Immature natural killer cell (primary cell): Measurements from ENCODE around the gene BID. TPM values are rescaled to one million over a fixed set of nuclear protein-coding genes. Genes with fewer than 3 reads are reported as not detected.
A peak's percentile ranks its signal among the peaks of the same experiment; 100 is the strongest.

Experiments used
- DNase-seq, 3 donors: peaks; one replicate each; pipeline ENCODE4 v3.0.0; 2022; ENCODE audit warnings: mixed read lengths in 1 of 3
- H3K27ac Mint-ChIP-seq, 6 donors: one replicate each; pipeline ENCODE4 v1.8.0; 2020; ENCODE audit warnings: mixed read lengths in 6 of 6, mild to moderate bottlenecking in 5 of 6, inconsistent platforms in 4 of 6, moderate library complexity in 3 of 6
- H3K27me3 Mint-ChIP-seq, 3 donors: one replicate each; pipeline ENCODE4 v1.8.0; 2020 to 2021; ENCODE audit warnings: low read depth in 3 of 3, mild to moderate bottlenecking in 3 of 3, mixed read lengths in 3 of 3, moderate library complexity in 3 of 3, inconsistent platforms in 1 of 3
- H3K36me3 Mint-ChIP-seq, 3 donors: one replicate each; pipeline ENCODE4 v1.8.0; 2020; ENCODE audit warnings: mixed read lengths in 3 of 3, inconsistent platforms in 2 of 3, mild to moderate bottlenecking in 2 of 3
- H3K4me1 Mint-ChIP-seq, 2 donors: one replicate each; pipeline ENCODE4 v1.8.0; 2020; ENCODE audit warnings: inconsistent platforms in 2 of 2, mild to moderate bottlenecking in 2 of 2, mixed read lengths in 2 of 2, moderate library complexity in 1 of 2
- H3K4me3 Mint-ChIP-seq, 5 donors: one replicate each; pipeline ENCODE4 v1.8.0; 2020; ENCODE audit warnings: mild to moderate bottlenecking in 5 of 5, mixed read lengths in 5 of 5, inconsistent platforms in 3 of 5, moderate library complexity in 3 of 5
- H3K9me3 Mint-ChIP-seq, 6 donors: one replicate each; pipeline ENCODE4 v1.8.0; 2020; ENCODE audit warnings: mild to moderate bottlenecking in 6 of 6, mixed read lengths in 6 of 6, inconsistent platforms in 4 of 6, moderate library complexity in 3 of 6
- polyA plus RNA-seq, 3 donors: library from polyadenylated mRNA; unstranded; fragments of 300-500 nt; fragmentation: Illumina TruSeq; gene quantifications; one replicate each; pipeline ENCODE4 v1.2.3, GENCODE V29; 2021

Gene BID
- 100 to 1,000 TPM; 110 to 180 (median 164) TPM for polyA plus RNA-seq

DNA sequence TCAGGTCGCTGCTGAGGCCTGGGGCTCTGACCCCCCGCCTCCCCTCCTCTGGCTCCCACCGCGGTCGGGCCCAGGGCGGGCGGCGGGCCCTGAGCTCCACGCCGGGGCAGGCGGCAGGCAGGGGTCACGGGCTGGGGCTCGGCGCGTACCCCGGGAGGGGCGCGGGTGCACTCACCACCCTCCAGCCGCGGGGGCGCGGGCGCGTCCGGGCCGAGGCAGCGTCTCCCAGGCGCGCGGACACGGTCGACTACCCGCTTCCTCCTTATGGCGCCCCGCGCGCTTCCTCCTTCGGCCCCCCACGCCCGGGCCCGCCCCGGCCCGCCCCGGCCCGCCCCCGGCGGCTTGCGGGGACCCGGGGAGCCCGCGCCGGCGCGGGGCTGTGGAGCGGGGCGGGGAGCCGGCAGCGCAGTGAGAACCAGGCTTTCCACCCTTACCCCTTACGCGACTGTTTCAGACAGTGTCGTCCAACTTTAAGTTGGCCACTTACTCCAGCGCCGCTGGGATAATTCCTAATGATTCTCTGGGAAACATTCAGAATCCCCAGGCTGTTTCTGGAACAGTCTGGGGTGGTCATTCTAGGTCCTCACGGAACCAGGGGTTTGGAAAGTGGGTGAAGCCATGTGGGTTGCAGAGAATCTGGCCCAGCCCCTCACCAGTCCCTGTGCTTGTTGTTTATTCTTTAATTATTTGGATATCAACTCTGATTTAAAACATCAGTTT lies at the start of gene BID:
TSS of gene BID (minus strand) at position 264 of the 720 bp plus-strand sequence. CDS start 24,353 bp downstream, outside the sequence.
- no peaks in the 10 kb centered on the region for H3K36me3 Mint-ChIP-seq
- peak; percentile 66 to 70 (median 67) for DNase-seq
- H3K27ac Mint-ChIP-seq = peak within 1 kb of the TSS; percentile 95 to 99 (median 98)
- peaks cover 86 to 87% of the 10 kb centered on the region in 2 donors for H3K4me1 Mint-ChIP-seq
- peak within 1 kb of the TSS; percentile 89 to 95 (median 92) for H3K4me3 Mint-ChIP-seq
- peaks cover 4 to 22% (median 10%) of the 10 kb centered on the region in 3 donors for H3K27me3 Mint-ChIP-seq
- H3K9me3 Mint-ChIP-seq = no peaks in the 10 kb centered on the region

GRCh38 chr22:17823964-17824363 lies 49.7 kb upstream of the BID start:
- no peaks in the 10 kb centered on the region for H3K9me3 Mint-ChIP-seq
- H3K27me3 Mint-ChIP-seq = peaks cover 0 to 4% (median 2%) of the 10 kb centered on the region in 3 donors
- no peak overlapping the region for H3K4me3 Mint-ChIP-seq
- H3K27ac Mint-ChIP-seq = no peak overlapping the region
- H3K36me3 Mint-ChIP-seq = peaks cover 0 to 4% (median 3%) of the 10 kb centered on the region in 3 donors
- no peaks in the 10 kb centered on the region for H3K4me1 Mint-ChIP-seq
- DNase-seq = no peak

DNA sequence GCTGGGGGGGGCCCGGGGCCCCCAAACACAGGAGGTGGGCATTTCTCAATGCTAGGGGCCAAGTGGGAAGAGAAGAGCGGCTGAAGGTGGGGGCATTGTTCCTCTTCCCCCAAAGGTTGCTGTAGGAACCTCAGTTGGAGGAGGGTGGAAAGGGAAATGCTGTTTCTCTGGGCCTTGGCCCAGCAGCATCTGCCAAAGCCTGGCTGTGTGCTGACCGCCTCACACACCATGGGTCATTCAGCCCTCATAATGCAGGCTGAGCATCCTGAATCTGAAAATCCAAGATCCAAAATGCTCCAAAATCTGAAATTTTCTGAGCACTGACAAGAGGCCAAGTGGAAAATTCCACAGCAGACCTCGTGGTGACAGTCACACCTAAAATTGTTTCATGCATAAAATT lies 49.0 kb upstream of the BID start:
- no peaks in the 10 kb centered on the region for H3K9me3 Mint-ChIP-seq
- H3K36me3 Mint-ChIP-seq = peaks cover 0 to 4% (median 3%) of the 10 kb centered on the region in 3 donors
- no peak overlapping the region for H3K27ac Mint-ChIP-seq
- H3K27me3 Mint-ChIP-seq = peaks cover 0 to 4% (median 2%) of the 10 kb centered on the region in 3 donors
- DNase-seq = no peak
- no peak overlapping the region for H3K4me3 Mint-ChIP-seq
- no peaks in the 10 kb centered on the region for H3K4me1 Mint-ChIP-seq

DNA sequence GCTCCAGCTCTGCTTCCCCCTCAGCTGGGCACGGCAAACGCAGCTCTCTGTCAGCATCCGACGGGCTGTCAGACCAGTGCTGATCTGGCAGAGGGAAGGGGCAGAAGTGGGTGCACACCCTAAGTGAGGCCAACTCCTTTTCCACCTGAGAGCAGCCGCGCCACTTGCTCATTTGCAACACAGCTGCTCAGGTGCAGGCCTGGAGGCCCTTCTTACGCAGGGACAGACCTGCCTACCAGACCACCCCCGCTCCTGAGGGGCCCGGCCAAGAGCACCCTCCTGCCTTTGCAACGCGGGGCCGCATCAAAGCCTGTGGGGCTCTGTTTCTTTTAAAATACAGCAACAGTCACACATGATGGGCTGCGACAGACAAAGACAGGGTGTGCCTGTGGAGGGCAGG lies 47.8 kb upstream of the BID start:
- H3K36me3 Mint-ChIP-seq = peaks cover 0 to 4% (median 3%) of the 10 kb centered on the region in 3 donors
- peak overlapping the region in 1 of 6 donors; percentile 55 for H3K27ac Mint-ChIP-seq
- H3K4me1 Mint-ChIP-seq = no peaks in the 10 kb centered on the region
- H3K27me3 Mint-ChIP-seq = peaks cover 0 to 3% (median 2%) of the 10 kb centered on the region in 3 donors
- no peaks in the 10 kb centered on the region for H3K9me3 Mint-ChIP-seq
- DNase-seq = no peak
- H3K4me3 Mint-ChIP-seq = no peak overlapping the region

- no peaks in the 10 kb centered on the region for H3K9me3 Mint-ChIP-seq
- no peaks in the 10 kb centered on the region for H3K36me3 Mint-ChIP-seq
- H3K27me3 Mint-ChIP-seq = peaks cover 0 to 2% (median 2%) of the 10 kb centered on the region in 3 donors
- no peak for DNase-seq
- no peaks in the 10 kb centered on the region for H3K4me1 Mint-ChIP-seq
- H3K27ac Mint-ChIP-seq = no peak overlapping the region
- no peak overlapping the region for H3K4me3 Mint-ChIP-seq
Observed at GRCh38 chr22:17820879-17821439, 46.7 kb upstream of the BID start.

GRCh38 chr22:17818649-17819048 lies 44.4 kb upstream of the BID start:
- DNase-seq = no peak
- Mint-ChIP-seq H3K27me3 (peaks cover 0 to 4% (median 1%) of the 10 kb centered on the region in 3 donors), H3K36me3 (peaks cover 0 to 3% (median 0%) of the 10 kb centered on the region in 3 donors), H3K27ac (no peak overlapping the region), H3K9me3 (no peaks in the 10 kb centered on the region), H3K4me3 (no peak overlapping the region), H3K4me1 (no peaks in the 10 kb centered on the region)

GRCh38 chr22:17818180-17818579 lies 43.9 kb upstream of the BID start:
- H3K4me1 Mint-ChIP-seq = no peaks in the 10 kb centered on the region
- H3K4me3 Mint-ChIP-seq = no peak overlapping the region
- no peak overlapping the region for H3K27ac Mint-ChIP-seq
- H3K27me3 Mint-ChIP-seq = peaks cover 0 to 4% (median 2%) of the 10 kb centered on the region in 3 donors
- no peak for DNase-seq
- peaks cover 0 to 3% (median 0%) of the 10 kb centered on the region in 3 donors for H3K36me3 Mint-ChIP-seq
- no peaks in the 10 kb centered on the region for H3K9me3 Mint-ChIP-seq

DNA sequence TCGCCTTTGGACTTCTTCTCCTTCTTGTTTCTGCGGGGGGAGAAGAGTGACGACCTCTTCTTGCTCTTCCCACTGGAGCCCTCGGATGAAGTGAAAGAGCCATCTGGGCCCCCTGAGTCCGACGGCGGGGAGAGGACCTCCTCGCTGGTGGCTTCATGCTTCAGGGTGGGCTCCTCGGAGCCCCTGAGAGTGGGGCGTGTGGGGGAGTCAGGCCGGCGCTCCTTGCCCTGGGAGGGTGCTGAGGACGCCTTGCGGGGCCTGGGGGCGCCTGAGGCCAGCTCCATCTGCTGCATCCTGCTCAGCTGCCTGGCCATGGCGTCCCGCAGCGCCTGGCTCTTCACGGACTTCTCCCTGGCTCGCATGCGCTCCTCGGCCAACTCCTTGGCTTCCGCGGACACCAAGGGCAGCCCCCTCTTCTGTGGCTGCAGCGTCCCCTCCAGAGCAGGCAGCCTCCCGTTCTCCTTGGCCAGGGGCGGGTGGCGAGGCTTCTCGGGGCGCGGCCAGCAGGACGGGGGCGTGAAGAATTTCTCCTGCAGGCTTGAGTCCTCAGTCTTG lies 43.3 kb upstream of the BID start:
- Mint-ChIP-seq H3K4me1 (no peaks in the 10 kb centered on the region), H3K27ac (no peak overlapping the region), H3K27me3 (peaks cover 0 to 4% (median 3%) of the 10 kb centered on the region in 3 donors)

GRCh38 chr22:17817079-17817478 lies 42.8 kb upstream of the BID start:
- H3K36me3 Mint-ChIP-seq = peaks cover 0 to 3% (median 0%) of the 10 kb centered on the region in 3 donors
- H3K27me3 Mint-ChIP-seq = peaks cover 0 to 4% (median 3%) of the 10 kb centered on the region in 3 donors
- no peaks in the 10 kb centered on the region for H3K4me1 Mint-ChIP-seq
- no peaks in the 10 kb centered on the region for H3K9me3 Mint-ChIP-seq
- H3K4me3 Mint-ChIP-seq = no peak overlapping the region
- no peak overlapping the region for H3K27ac Mint-ChIP-seq
- no peak for DNase-seq

More for the DNA sequence above, 43.3 kb upstream of the BID start:
- no peak overlapping the region for H3K4me3 Mint-ChIP-seq
- H3K36me3 Mint-ChIP-seq = peaks cover 0 to 3% (median 0%) of the 10 kb centered on the region in 3 donors
- H3K9me3 Mint-ChIP-seq = no peaks in the 10 kb centered on the region
- DNase-seq = no peak

GRCh38 chr22:17816649-17817048 lies 42.4 kb upstream of the BID start:
- no peaks in the 10 kb centered on the region for H3K4me1 Mint-ChIP-seq
- H3K27ac Mint-ChIP-seq = no peak overlapping the region
- no peak for DNase-seq
- peaks cover 2 to 4% (median 3%) of the 10 kb centered on the region in 3 donors for H3K27me3 Mint-ChIP-seq
- peaks cover 0 to 3% (median 0%) of the 10 kb centered on the region in 3 donors for H3K36me3 Mint-ChIP-seq
- H3K9me3 Mint-ChIP-seq = no peaks in the 10 kb centered on the region
- no peak overlapping the region for H3K4me3 Mint-ChIP-seq

DNA sequence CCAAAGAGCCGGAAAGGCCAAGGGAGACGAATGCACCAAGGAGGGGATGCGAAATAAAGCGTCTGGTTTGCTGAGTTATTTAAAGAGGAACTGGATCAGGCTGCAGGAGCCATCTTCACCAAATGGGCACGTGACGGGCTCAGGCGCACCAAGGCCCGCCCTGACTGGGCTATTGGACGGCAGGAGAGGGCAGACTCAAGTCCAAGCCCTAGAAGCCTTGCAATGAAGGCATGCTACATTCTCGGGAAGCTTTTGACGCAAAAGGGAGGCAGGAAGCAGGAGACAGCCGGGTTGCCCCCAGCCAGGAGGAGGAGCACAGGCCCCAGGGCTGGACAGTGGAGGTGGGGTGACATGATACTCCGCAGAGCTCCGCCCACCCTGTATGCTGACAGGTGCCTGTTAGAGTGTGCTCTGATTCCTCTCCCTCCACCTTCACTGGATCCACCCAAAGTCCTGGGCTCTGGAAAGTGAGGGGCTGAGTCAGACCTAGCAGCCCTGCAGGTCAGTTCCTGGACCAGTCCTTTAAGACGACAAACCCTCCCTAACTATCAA lies 41.5 kb upstream of the BID start:
- no peaks in the 10 kb centered on the region for H3K9me3 Mint-ChIP-seq
- peaks cover 2 to 4% (median 3%) of the 10 kb centered on the region in 3 donors for H3K27me3 Mint-ChIP-seq
- H3K4me1 Mint-ChIP-seq = no peaks in the 10 kb centered on the region
- no peak overlapping the region for H3K4me3 Mint-ChIP-seq
- peaks cover 0 to 3% (median 0%) of the 10 kb centered on the region in 3 donors for H3K36me3 Mint-ChIP-seq
- DNase-seq = no peak
- no peak overlapping the region for H3K27ac Mint-ChIP-seq

DNA sequence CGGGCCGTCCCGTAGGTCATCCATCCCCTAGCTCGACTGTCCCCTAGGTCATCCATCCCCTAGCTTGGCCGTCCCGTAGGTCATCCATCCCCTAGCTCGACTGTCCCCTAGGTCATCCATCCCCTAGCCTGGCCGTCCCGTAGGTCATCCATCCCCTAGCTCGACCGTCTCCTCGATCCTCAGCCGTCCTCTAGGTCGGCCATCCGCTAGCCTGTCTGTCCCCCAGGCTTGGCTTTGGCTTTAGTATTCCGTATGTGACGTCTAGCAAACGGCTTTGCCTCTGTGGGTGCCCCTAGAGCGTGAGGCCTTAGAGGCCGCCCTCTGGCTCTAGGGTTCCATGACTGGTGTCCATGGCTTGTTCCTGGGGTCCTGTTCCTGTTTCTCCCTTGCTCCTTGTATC lies 40.6 kb upstream of the BID start:
- Mint-ChIP-seq H3K36me3 (peaks cover 0 to 3% (median 0%) of the 10 kb centered on the region in 3 donors), H3K27me3 (peaks cover 2 to 4% (median 3%) of the 10 kb centered on the region in 3 donors), H3K9me3 (no peaks in the 10 kb centered on the region), H3K27ac (no peak overlapping the region), H3K4me1 (no peaks in the 10 kb centered on the region), H3K4me3 (no peak overlapping the region)
- no peak for DNase-seq

DNA sequence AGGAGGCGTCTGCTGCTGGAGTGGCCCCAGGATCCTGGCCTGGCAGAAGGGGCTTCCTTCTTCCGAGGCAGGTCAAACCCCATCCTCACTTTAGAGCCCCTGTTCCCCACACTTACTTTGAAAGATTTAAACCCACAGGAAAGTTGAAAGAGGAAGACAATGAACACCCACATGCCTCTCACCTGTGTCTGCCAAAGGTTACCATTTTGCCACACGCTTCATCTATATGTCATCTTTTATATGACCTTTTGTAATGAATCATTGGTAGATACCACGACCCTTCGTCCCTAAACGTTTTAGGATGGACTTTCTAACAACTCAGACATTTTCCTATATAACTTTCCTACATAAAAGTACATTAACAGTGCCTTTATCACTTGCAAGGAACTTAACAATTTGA lies 39.8 kb upstream of the BID start:
- Mint-ChIP-seq H3K4me1 (no peaks in the 10 kb centered on the region), H3K4me3 (no peak overlapping the region), H3K9me3 (no peaks in the 10 kb centered on the region), H3K36me3 (peaks cover 0 to 3% (median 0%) of the 10 kb centered on the region in 3 donors), H3K27ac (no peak overlapping the region), H3K27me3 (peaks cover 2 to 4% (median 3%) of the 10 kb centered on the region in 3 donors)
- no peak for DNase-seq

- H3K36me3 Mint-ChIP-seq = peaks cover 0 to 7% (median 0%) of the 10 kb centered on the region in 3 donors
- H3K9me3 Mint-ChIP-seq = no peaks in the 10 kb centered on the region
- no peak for DNase-seq
- H3K27me3 Mint-ChIP-seq = peaks cover 2 to 4% (median 3%) of the 10 kb centered on the region in 3 donors
- H3K4me1 Mint-ChIP-seq = no peaks in the 10 kb centered on the region
- H3K4me3 Mint-ChIP-seq = no peak overlapping the region
- no peak overlapping the region for H3K27ac Mint-ChIP-seq
Observed at GRCh38 chr22:17811119-17811518, 36.9 kb upstream of the BID start.
